Activated CD4-positive, alpha-beta T cell treated with anti-CD3 and anti-CD28 coated beads, Interleukin-2, amount 50 U/mL, for 24 hours (primary cell): ENCODE measurements around the gene RCN2.

Experiments
- DNase-seq, 2 donors: peaks; one replicate each; pipeline ENCODE4 v3.0.0-alpha.2; 2020; ENCODE audit warnings: low read depth in 1 of 2, low spot score in 1 of 2

RCN2 gene

GRCh38 chr15:76973362-76973743 is 41.8 kb downstream of the RCN2 start:
- peak; percentile 37 to 48 for DNase-seq

- DNase-seq, result no peak
Observed at GRCh38 chr15:76973906-76974305, 42.4 kb downstream of the RCN2 start.

GRCh38 chr15:76974456-76975036 is 43.0 kb downstream of the RCN2 start:
- no peak for DNase-seq

- DNase-seq, result no peak
Observed at GRCh38 chr15:76976141-76976540, 44.6 kb downstream of the RCN2 start.

GRCh38 chr15:76976572-76977270 is 45.2 kb downstream of the RCN2 start:
- no peak for DNase-seq

GRCh38 chr15:76978522-76979330 is 47.2 kb downstream of the RCN2 start:
- DNase-seq, result no peak

- DNase-seq, result no peak
Observed at GRCh38 chr15:76979331-76979925, 47.9 kb downstream of the RCN2 start.

- no peak for DNase-seq
Observed at GRCh38 chr15:76979996-76980520, 48.5 kb downstream of the RCN2 start.

- no peak for DNase-seq
Observed at GRCh38 chr15:76982356-76982755, 50.8 kb downstream of the RCN2 start.

- no peak for DNase-seq
Observed at GRCh38 chr15:76982756-76983155, 51.2 kb downstream of the RCN2 start.

GRCh38 chr15:76983590-76984375 is 52.2 kb downstream of the RCN2 start:
- no peak for DNase-seq

GRCh38 chr15:76986743-76987142 is 55.2 kb downstream of the RCN2 start:
- DNase-seq, result no peak

GRCh38 chr15:76987276-76987675 is 55.7 kb downstream of the RCN2 start:
- no peak for DNase-seq

GRCh38 chr15:76987896-76988860 is 56.6 kb downstream of the RCN2 start:
- DNase-seq, result peak; percentile 51 to 72

GRCh38 chr15:76988867-76989780 is 57.6 kb downstream of the RCN2 start:
- no peak for DNase-seq

GRCh38 chr15:76991048-76991447 is 59.5 kb downstream of the RCN2 start:
- DNase-seq, result no peak

- no peak for DNase-seq
Observed at GRCh38 chr15:76991741-76992645, 60.4 kb downstream of the RCN2 start.
